AG20443 (cell line): ENCODE measurements around the gene YARS1.
"Not testable (repeated sequence)": the region's sequence is repeated elsewhere in the genome, so short reads cannot be mapped to it uniquely, and the experiment has no call there.

ENCODE experiments used
- DNase-seq: peaks from one replicate; pipeline ENCODE4 v3.0.0; 2012; ENCODE audit warnings: low spot score, mixed read lengths

YARS1 gene

DNA sequence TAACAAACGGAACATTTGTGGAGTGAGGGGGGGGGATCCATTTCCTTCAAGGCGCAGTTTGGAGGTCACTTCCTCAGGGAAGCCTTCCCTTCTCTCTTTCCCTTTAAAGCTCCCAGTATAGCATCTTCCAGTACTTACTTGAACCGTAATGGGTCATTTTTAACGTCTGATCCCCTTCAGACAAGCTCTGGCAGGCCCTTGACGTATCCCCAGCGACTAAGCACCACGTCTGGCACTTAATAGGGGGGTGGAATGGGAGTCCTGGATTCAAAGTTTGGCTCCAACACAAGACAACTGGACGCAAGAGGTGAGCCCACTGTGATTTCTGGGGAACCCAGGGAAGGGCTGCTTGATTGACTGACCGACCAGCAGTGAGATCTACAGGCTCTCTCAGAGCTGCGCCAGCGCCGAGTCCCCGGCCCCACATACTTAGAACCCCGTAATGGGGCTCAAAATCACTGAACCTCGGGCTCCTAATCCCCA, 441 bp downstream of the YARS1 start:
- peak; percentile 52 for DNase-seq

GRCh38 chr1:32813941-32814739, 3.0 kb downstream of the YARS1 start:
- DNase-seq = no peak

DNA sequence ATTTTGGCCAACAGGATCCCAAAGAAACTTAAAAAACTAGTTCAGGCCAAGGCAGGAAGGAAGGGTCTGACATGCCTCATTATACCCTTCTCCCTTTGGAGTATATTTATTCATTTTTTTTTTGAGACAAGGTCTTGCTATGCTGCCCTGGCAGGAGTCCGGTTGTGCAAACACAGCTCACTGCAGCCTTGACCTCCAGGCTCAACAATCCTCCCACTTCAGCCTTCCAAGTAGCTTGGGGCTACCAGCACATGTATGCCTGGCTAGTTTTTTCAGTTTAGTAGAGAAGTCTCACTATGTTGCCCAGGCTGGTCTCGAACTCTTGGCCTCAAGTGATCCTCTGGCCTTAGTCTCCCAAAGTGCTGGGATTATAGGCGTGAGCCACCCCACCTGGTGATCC, 5.2 kb downstream of the YARS1 start:
- DNase-seq = no peak

DNA sequence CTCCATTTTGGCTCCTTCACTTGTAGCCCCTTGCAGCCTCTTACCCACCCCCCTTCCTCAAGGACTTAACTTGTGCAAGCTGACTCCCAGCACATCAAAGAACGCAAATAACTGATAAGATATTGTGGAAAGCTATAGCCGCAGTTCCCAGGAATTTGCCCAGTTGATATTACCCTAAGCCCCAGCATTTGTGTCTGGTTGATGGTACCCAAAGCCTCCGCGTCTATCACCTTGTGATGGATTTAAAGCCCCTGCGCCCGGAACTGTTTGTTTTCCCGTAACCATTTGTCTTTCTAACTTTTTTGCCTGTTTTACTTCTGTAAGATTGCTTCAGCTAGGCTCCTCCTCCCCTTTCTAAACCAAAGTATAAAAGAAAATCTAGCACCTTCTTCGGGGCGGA, 5.9 kb downstream of the YARS1 start:
- DNase-seq = no peak

DNA sequence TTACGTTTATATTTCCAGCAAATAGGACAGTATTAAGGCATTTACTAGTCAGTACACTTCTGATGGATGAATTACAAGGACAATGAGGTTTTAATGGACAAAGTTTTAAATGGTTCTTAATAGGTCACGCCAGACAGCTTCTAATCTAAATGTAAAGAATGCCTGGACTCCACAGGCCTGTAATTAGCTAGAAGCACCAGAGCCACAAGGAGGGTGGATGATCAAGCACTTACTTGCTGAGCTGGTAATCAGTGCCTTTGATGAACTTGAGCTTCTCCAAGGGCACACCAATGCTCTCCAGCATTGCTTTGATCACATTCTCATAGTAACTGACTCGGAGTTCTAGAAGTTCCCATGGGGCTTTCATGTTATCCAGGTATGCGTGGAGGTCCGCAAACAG, 6.8 kb downstream of the YARS1 start:
- no peak for DNase-seq

GRCh38 chr1:32808580-32808979, 8.6 kb downstream of the YARS1 start:
- DNase-seq = no peak

GRCh38 chr1:32806910-32807523, 10.1 kb downstream of the YARS1 start:
- no peak for DNase-seq

- no peak for DNase-seq
These were observed 10.9 kb downstream of the YARS1 start for GRCh38 chr1:32806290-32806689.

DNA sequence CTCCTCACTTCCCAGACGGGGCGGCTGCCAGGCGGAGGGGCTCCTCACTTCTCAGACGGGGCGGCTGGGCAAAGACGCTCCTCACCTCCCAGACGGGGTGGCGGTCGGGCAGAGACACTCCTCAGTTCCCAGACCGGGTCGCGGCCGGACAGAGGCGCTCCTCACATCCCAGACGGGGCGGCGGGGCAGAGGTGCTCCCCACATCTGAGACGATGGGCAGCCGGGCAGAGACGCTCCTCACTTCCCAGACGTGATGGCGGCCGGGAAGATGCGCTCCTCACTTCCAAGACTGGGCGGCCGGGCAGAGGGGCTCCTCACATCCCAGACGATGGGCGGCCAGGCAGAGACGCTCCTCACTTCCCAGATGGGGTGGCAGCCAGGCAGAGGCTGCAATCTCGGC, 12.7 kb downstream of the YARS1 start:
- not testable (repeated sequence) for DNase-seq

DNA sequence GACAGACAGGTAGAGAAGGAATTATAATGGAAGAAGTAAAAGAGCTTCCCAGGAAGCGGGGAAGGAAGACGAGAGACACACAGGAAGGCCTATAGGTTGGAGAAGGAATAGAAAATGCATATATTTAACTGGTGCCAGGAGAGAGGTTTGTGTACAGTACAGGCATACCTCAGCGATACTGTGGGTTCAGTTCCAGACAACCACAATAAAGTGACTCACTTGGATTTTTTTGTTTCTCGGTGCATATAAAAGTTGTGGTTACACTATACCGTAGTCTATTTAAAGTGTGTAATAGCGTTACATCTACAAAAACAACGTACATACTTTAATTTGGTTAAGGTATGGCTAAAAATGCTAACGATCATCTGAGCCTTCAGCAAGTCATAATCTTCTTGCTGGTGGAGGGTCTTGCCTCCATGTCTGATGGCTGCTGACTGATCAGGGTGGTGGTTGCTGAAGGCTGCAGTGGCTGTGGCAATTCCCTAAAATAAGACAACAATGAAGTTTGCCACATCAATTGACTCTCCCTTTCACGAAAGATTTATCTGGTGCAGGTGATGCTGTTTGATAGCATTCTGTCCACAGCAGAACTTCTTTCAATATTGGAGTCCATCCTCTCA, 16.0 kb downstream of the YARS1 start:
- no peak for DNase-seq

DNA sequence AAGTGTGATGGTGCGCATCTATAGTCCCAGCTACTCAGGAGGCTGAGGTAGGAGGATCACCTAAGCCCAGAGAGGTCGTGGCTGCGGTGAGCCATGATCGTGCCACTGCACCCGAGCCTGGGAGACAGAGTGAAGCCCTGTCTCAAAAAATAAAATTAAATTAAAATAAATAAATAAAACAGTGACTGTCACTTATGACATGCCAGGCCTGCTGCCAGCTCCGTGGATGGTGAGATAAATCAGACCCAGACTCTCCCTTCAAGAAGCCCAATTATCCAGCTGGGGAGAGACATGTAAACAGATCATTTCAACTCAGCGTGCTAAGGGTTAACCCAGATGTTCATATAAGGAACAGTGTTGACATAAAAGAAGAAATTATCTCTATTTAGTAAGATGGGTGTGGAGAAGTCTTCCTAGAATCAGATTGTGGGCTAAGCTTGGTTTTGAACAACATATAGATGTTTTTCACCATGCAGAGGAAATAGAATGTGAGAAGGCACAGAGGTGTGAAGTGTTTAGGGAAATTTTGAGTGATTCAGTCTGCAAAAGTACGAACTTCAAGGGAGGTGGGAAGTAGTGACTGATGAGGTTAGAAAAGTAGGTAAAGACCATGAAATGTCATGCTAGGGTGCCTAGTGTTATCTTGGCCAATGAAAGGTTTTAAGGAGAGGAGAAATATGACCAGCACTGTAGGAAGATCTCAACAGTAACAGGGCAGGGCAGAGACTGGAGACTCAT, 18.3 kb downstream of the YARS1 start:
- DNase-seq = no peak

- DNase-seq = no peak
These were observed 19.0 kb downstream of the YARS1 start for GRCh38 chr1:32798191-32798590.

DNA sequence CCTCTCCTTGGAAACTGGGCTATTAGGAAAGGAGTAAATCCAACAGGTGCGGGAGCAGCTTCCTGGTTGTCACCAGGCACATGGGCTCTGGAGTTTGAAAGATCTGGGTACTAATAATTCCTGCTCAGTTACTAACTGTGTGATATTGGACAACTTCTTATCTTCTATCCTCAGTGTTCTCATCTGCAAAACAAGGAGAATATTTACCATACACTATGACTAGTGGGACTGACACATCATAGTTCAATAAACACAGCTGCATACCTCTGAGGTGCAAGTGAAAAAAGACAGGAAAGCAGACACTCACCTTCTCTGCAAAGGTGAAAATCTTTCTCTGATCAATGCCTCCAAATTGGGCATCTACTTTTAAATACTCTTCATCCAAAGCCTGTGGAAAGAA, 19.7 kb downstream of the YARS1 start:
- no peak for DNase-seq

- peak; percentile 30 for DNase-seq
These were observed 21.4 kb downstream of the YARS1 start for GRCh38 chr1:32795763-32796162.

GRCh38 chr1:32791881-32792280, 25.3 kb downstream of the YARS1 start:
- peak; percentile 36 for DNase-seq

GRCh38 chr1:32789356-32789755, 27.8 kb downstream of the YARS1 start:
- DNase-seq = peak; percentile 84

GRCh38 chr1:32786856-32787255, 30.3 kb downstream of the YARS1 start:
- peak; percentile 20 for DNase-seq

- no peak for DNase-seq
These were observed 32.3 kb downstream of the YARS1 start for GRCh38 chr1:32784817-32785216.

GRCh38 chr1:32783851-32784250, 33.3 kb downstream of the YARS1 start:
- DNase-seq = no peak

- peak; percentile 7 for DNase-seq
These were observed 35.1 kb downstream of the YARS1 start for GRCh38 chr1:32782086-32782485.

DNA sequence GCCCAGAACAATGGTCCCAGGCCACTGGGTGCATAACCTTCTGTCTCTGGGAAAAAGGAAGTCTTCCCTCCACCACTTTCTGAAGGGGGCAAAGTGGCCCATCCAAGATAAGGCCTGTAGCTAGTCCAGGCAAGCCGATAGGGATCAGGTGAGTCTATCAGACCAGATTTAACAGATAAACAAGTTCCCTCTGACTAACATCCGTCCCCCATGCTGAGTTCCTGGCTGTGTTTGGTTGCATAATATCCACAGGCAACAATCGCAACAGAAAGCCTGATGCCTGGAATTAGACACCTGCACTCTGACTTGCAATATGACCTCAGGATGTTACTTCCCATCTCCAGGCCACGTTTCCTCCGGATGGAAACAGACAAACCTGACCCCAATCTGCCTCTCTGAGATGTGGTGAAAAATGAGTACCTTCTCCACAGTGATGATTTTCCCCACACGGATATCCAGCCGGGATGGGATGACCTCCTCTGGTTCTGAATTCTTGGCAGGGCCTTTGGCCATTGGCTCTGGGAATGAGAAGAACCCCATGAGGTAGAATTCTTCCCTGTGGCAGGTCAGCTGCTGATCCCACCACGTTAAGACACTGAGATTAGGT, 36.4 kb downstream of the YARS1 start:
- no peak for DNase-seq

DNA sequence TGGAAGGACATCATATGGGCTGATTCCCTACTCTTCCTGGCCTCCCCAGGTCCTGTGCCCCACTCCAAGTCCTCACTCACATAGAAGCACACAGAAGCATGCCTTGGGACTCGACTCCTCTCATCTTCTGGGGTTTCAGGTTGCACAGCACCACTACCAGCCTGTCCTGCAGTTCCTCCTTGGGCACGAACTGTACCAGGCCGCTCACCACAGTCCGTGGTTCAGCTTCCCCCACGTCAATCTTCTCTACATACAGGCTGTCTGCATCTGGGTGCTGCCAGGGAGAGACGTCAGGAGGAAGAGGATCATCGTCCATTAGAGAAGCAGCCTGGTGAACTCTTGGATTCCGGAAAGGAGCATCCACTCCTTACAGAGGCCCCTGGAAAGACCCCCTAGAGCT, 37.2 kb downstream of the YARS1 start:
- DNase-seq = no peak
